ENCODE measurements around the gene SPAAR. TPM values are rescaled to one million over a fixed set of nuclear protein-coding genes. Genes with fewer than 3 reads are reported as not detected.
A peak's percentile ranks its signal among the peaks of the same experiment; 100 is the strongest.
"Not testable (repeated sequence)": the region's sequence is repeated elsewhere in the genome, so short reads cannot be mapped to it uniquely, and the experiment has no call there.

The SPAAR gene
- polyA plus RNA-seq, 1 experiment, result 0.17 TPM

DNA sequence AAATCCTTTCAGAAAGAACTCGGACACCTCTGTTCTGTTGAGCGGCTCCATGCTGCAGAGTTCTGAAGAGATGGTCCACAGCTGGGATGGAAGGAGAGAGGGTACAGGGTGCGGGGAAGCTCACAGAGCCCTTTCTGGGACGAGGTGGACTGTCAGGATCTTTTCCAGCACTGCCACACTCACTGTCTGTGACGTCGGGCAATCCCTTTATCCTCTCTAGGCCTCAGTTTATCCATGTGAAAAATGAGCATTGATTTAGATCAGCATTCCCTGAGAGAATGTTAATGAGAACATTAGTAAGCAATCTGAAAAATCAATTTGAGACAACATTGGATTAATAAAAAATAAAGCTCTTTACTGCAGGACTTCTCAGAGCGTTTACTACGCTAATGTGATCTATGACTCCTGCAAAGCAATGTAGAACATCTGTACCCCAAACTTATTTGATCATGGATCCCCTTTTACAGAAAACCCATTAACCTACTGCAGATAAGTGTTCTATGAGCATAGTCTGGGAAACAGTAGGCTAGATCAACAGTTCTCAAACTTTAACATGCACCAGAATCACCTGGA is 38.9 kb upstream of the SPAAR start, which contains the start of gene OR13J1:
Gene OR13J1 (minus strand): TSS at position 51 of the 573 bp plus-strand sequence. CDS start 0 bp downstream, at position 51.
- H3K9me3 ChIP-seq (ENCODE audit: control insufficient read depth, insufficient read depth, low read length), result no peaks in the 10 kb centered on the region; the same call in 1 of the 2 replicates
- H3K4me3 ChIP-seq (ENCODE audit: low read depth, low read length), result no peak within 1 kb of the TSS
- ChIA-PET POLR2A (no interaction called here), CTCF (interaction anchor here (1.2 kb wide), 1 partner anchor 12 kb away, joined by 3 read pairs; no protein-coding TSS in a partner anchor)
- no peak for TF ChIP-seq CTCF (IDR thresholded peaks at IDR 0.05; ENCODE audit: low read depth, low read length)
- no peak within 1 kb of the TSS for H3K27ac ChIP-seq (ENCODE audit: low read depth, low read length)
- no peak for DNase-seq (ENCODE audit: low read depth, low spot score)
- H3K27me3 ChIP-seq (ENCODE audit: control insufficient read depth, insufficient read depth, low read length), result peaks cover 3% of the 10 kb centered on the region

DNA sequence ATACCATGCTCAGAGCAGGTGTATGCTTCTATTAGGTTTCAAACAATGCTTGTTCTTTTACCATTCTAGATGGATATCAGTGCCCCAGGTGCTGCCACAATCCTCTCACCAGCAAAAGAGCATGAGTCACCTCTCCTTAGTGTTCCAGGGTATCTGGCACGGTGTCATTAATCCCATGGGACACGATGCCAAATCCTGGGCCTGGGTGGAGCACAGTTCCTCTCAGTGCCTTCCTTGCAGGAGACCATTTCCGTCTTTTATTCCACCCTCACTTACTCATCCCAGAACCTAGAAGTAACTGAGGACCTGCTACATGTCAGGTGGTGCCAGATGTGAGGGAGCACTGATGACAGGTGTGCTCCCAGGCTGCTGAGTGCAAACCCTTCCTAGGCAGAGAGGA is 37.7 kb upstream of the SPAAR start:
- POLR2A ChIA-PET, result no interaction called here
- no peak for DNase-seq (ENCODE audit: low read depth, low spot score)
- Histone ChIP-seq H3K27me3 (ENCODE audit: control insufficient read depth, insufficient read depth, low read length) (peaks cover 3% of the 10 kb centered on the region), H3K9me3 (ENCODE audit: control insufficient read depth, insufficient read depth, low read length) (no peaks in the 10 kb centered on the region; the same call in 1 of the 2 replicates), H3K27ac (ENCODE audit: low read depth, low read length) (no peak overlapping the region), H3K4me3 (ENCODE audit: low read depth, low read length) (no peak overlapping the region)
- TF ChIP-seq CTCF (IDR thresholded peaks at IDR 0.05; ENCODE audit: low read depth, low read length), result no peak
- CTCF ChIA-PET, result interaction anchor here (0.8 to 1.9 kb wide), 3 partner anchors 11 to 81 kb away, joined by 3 to 15 read pairs (median 3); no protein-coding TSS in a partner anchor

GRCh38 chr9:35872505-35872904 is 36.8 kb upstream of the SPAAR start:
- H3K27ac ChIP-seq (ENCODE audit: low read depth, low read length), result no peak overlapping the region
- ChIA-PET POLR2A (no interaction called here), CTCF (interaction anchor here (0.9 to 1.9 kb wide), 3 partner anchors 10 to 82 kb away, joined by 3 to 15 read pairs (median 6); no protein-coding TSS in a partner anchor)
- H3K9me3 ChIP-seq (ENCODE audit: control insufficient read depth, insufficient read depth, low read length), result no peaks in the 10 kb centered on the region; the same call in 1 of the 2 replicates
- no peak for TF ChIP-seq CTCF (IDR thresholded peaks at IDR 0.05; ENCODE audit: low read depth, low read length)
- no peak overlapping the region for H3K4me3 ChIP-seq (ENCODE audit: low read depth, low read length)
- no peak for DNase-seq (ENCODE audit: low read depth, low spot score)
- peaks cover 3% of the 10 kb centered on the region for H3K27me3 ChIP-seq (ENCODE audit: control insufficient read depth, insufficient read depth, low read length)

DNA sequence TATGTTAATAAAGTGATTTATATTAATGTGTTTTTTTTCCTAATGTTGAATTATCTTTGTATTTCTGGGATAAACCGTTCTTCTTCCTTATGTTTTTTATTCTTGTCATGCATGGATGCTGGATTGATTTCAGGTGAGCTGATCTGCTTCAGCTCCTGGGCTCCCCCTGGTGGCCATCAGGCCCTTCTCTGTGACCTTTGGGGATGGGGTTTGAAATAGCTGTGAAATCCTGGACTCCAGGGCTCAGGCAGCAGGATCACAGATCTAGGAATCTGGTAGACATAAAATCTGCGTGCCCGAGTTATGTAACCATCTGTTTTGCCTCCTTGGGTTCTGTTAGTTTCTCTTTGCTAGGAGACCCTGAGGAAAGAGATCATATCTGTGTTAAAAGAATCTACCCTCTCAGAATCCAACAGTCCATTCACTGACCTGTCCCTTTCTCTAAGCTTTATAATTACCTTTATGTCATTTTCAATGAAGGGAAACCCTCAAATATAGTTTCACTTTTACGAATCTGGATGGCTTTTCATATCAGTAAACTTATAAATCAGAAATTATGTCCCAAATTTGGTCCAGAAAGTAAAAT is 26.9 kb upstream of the SPAAR start:
- DNase-seq (ENCODE audit: low read depth, low spot score), result peak; percentile 39
- no peaks in the 10 kb centered on the region for H3K9me3 ChIP-seq (ENCODE audit: control insufficient read depth, insufficient read depth, low read length)
- H3K27me3 ChIP-seq (ENCODE audit: control insufficient read depth, insufficient read depth, low read length), result peaks cover 4% of the 10 kb centered on the region
- no peak overlapping the region for H3K27ac ChIP-seq (ENCODE audit: low read depth, low read length)
- CTCF ChIA-PET, result interaction anchor here (0.7 to 3.0 kb wide), 61 partner anchors 9 to 309 kb away, joined by 3 to 108 read pairs (median 5); partner anchors contain the start of genes FAM221B, HINT2, HRCT1 and NPR2
- peak; percentile 99 for TF ChIP-seq CTCF (IDR thresholded peaks at IDR 0.05; ENCODE audit: low read depth, low read length)
- H3K4me3 ChIP-seq (ENCODE audit: low read depth, low read length), result no peak overlapping the region
- POLR2A ChIA-PET, result interaction anchor here (0.7 to 1.0 kb wide), 2 partner anchors 92 to 134 kb away, joined by 3 read pairs; no protein-coding TSS in a partner anchor

DNA sequence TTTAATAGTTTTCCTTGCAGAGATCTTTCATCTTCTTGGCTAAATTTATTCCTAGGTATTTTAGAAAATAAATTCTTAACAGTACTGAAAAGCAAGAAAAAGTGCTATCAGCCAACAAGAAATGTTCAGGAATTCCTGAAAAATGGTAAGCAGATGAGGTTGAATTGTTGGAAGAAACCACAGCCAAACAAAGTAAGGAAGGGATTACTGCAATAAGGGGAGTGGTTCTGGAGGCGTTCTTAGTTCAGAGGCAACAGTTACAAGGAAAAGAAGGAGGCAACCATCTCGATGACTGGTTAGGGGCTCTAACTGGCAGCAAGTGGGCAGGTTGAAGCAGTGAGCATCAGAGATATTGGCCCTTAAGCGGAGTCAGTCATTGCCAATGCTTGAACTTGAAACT is 26.3 kb upstream of the SPAAR start:
- no peak overlapping the region for H3K4me3 ChIP-seq (ENCODE audit: low read depth, low read length)
- H3K27me3 ChIP-seq (ENCODE audit: control insufficient read depth, insufficient read depth, low read length), result peaks cover 4% of the 10 kb centered on the region
- H3K9me3 ChIP-seq (ENCODE audit: control insufficient read depth, insufficient read depth, low read length), result no peaks in the 10 kb centered on the region
- CTCF ChIA-PET, result interaction anchor here (0.8 to 3.0 kb wide), 34 partner anchors 9 to 309 kb away, joined by 3 to 108 read pairs (median 6); partner anchors contain the start of genes FAM221B, HINT2, NPR2 and SPAG8
- POLR2A ChIA-PET, result no interaction called here
- no peak overlapping the region for H3K27ac ChIP-seq (ENCODE audit: low read depth, low read length)
- TF ChIP-seq CTCF (IDR thresholded peaks at IDR 0.05; ENCODE audit: low read depth, low read length), result no peak
- DNase-seq (ENCODE audit: low read depth, low spot score), result no peak

GRCh38 chr9:35884908-35885307 is 24.4 kb upstream of the SPAAR start:
- H3K4me3 ChIP-seq (ENCODE audit: low read depth, low read length); H3K9me3 ChIP-seq (ENCODE audit: control insufficient read depth, insufficient read depth, low read length); POLR2A ChIA-PET; H3K27me3 ChIP-seq (ENCODE audit: control insufficient read depth, insufficient read depth, low read length); H3K27ac ChIP-seq (ENCODE audit: low read depth, low read length); DNase-seq (ENCODE audit: low read depth, low spot score): not testable (repeated sequence)
- CTCF ChIA-PET, result interaction anchor here (1.1 to 1.9 kb wide), 3 partner anchors 59 to 95 kb away, joined by 4 to 5 read pairs (median 5); no protein-coding TSS in a partner anchor

Measured in AG04450 (cell line).